Measurements from ENCODE around the gene DNAJC5G. TPM values are rescaled to one million over a fixed set of nuclear protein-coding genes. Genes with fewer than 3 reads are reported as not detected.

Gene DNAJC5G
- total RNA-seq, 1 donor from 2014 or later, result not detected

DNA sequence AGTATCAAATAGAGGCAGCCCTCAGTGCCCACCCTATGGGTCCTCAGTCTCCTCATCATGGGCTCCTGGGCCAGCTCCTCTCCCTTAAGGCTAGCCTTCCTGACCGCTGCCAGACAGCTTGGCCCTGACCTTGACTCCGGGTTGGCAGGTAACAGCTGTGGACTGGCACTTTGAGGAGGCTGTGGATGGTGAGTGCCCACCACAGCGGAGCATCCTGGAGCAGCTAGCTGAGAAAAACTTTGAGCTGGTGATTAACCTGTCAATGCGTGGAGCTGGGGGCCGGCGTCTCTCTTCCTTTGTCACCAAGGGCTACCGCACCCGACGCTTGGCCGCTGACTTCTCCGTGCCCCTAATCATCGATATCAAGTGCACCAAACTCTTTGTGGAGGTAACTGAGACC lies 39.1 kb upstream of the DNAJC5G start:
- Histone ChIP-seq H3K27me3 (no peaks in the 10 kb centered on the region), H3K36me3 (peaks cover 88 to 100% of the 10 kb centered on the region in 2 donors), H3K9me3 (no peaks in the 10 kb centered on the region), H3K4me1 (no peaks in the 10 kb centered on the region), H3K4me3 (no peak overlapping the region), H3K27ac (no peak overlapping the region)
- TF ChIP-seq, protein P1, sequence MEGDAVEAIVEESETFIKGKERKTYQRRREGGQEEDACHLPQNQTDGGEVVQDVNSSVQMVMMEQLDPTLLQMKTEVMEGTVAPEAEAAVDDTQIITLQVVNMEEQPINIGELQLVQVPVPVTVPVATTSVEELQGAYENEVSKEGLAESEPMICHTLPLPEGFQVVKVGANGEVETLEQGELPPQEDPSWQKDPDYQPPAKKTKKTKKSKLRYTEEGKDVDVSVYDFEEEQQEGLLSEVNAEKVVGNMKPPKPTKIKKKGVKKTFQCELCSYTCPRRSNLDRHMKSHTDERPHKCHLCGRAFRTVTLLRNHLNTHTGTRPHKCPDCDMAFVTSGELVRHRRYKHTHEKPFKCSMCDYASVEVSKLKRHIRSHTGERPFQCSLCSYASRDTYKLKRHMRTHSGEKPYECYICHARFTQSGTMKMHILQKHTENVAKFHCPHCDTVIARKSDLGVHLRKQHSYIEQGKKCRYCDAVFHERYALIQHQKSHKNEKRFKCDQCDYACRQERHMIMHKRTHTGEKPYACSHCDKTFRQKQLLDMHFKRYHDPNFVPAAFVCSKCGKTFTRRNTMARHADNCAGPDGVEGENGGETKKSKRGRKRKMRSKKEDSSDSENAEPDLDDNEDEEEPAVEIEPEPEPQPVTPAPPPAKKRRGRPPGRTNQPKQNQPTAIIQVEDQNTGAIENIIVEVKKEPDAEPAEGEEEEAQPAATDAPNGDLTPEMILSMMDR (IDR thresholded peaks at IDR 0.05), result no peak
- intact Hi-C loops (cut with DNase I), result no loop called here
- DNase-seq (ENCODE audit: low spot score in 2 of 2), result no peak

DNA sequence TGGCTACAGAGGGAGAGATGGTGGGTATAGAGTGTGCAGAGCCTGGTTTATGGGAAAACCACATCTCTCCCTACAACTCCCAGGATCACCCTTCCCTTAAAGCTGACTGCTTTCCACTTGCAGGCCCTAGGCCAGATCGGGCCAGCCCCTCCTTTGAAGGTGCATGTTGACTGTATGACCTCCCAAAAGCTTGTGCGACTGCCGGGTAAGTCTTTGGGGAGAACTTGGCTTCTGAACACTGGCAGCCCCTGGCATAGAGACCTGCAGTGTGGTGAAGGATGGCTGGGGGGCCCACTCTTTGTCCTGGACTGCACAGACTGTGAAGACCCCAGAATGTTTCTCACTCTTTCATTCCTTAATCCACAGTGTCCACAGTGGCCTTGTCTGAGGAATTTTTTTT lies 38.6 kb upstream of the DNAJC5G start:
- Histone ChIP-seq H3K9me3 (no peaks in the 10 kb centered on the region), H3K27ac (no peak overlapping the region), H3K4me1 (no peaks in the 10 kb centered on the region), H3K27me3 (no peaks in the 10 kb centered on the region), H3K36me3 (peaks cover 91 to 100% of the 10 kb centered on the region in 2 donors), H3K4me3 (no peak overlapping the region)
- no peak for DNase-seq (ENCODE audit: low spot score in 2 of 2)
- intact Hi-C loops (cut with DNase I), result no loop called here
- TF ChIP-seq, protein P1 (IDR thresholded peaks at IDR 0.05), result no peak

DNA sequence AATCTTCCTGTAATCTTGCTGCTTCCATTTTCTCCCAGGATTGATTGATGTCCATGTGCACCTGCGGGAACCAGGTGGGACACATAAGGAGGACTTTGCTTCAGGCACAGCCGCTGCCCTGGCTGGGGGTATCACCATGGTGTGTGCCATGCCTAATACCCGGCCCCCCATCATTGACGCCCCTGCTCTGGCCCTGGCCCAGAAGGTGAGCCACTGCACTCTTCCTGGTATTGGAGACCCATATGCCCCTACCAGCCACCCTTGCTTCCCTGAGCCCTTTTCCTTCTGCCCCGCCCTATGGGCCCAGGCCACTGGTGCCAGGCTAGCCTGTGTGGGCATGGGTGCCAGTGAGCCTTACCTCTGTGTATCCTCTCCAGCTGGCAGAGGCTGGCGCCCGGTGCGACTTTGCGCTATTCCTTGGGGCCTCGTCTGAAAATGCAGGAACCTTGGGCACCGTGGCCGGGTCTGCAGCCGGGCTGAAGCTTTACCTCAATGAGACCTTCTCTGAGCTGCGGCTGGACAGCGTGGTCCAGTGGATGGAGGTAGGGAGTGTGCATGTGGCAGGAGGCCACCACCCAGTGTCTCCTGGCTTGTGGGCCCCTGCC lies 37.8 kb upstream of the DNAJC5G start:
- TF ChIP-seq, protein P1 (IDR thresholded peaks at IDR 0.05), result no peak
- Histone ChIP-seq H3K9me3 (no peaks in the 10 kb centered on the region), H3K4me3 (no peak overlapping the region), H3K36me3 (peaks cover 91 to 100% of the 10 kb centered on the region in 2 donors), H3K4me1 (no peaks in the 10 kb centered on the region), H3K27ac (no peak overlapping the region), H3K27me3 (no peaks in the 10 kb centered on the region)
- intact Hi-C loops (cut with DNase I), result no loop called here
- no peak for DNase-seq (ENCODE audit: low spot score in 2 of 2)

DNA sequence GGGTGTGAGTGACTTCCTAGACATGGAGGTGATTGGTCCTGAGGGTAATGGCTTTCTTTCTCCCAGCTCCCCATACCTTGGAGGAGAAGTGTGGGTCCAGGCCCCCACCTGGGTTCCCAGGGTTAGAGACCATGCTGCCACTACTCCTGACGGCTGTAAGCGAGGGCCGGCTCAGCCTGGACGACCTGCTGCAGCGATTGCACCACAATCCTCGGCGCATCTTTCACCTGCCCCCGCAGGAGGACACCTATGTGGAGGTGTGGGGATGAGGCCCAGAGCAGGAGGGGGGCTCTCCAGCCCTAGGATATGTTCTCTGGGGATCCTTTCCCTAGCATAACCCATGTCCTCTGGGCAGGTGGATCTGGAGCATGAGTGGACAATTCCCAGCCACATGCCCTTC lies 36.3 kb upstream of the DNAJC5G start:
- TF ChIP-seq, protein P1 (IDR thresholded peaks at IDR 0.05), result no peak
- Histone ChIP-seq H3K36me3 (peaks cover 92 to 100% of the 10 kb centered on the region in 2 donors), H3K4me1 (no peaks in the 10 kb centered on the region), H3K4me3 (no peak overlapping the region), H3K27me3 (no peaks in the 10 kb centered on the region), H3K27ac (no peak overlapping the region), H3K9me3 (no peaks in the 10 kb centered on the region)
- no peak for DNase-seq (ENCODE audit: low spot score in 2 of 2)
- intact Hi-C loops (cut with DNase I), result no loop called here

DNA sequence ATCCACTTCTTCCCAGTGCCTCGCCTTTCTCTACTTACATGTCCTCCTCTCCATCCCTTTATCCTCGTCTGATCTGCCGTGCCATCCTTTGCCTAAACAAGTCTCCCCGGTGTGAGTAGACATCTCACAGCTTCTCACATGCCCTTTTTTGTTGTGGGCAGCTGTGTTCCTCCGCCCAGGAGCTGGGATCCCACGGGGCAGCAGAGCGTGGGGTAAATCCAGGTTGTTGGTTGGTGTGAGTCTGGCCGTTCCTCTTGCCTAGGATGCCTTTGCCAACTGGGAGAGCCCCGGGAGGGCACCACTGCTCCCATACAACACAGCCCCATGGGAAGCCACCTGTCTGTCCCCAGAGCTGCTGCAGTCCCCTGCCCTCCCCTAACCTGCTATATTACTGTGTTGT lies 34.8 kb upstream of the DNAJC5G start:
- intact Hi-C loops (cut with DNase I), result no loop called here
- peaks cover 79 to 89% of the 10 kb centered on the region in 2 donors for H3K36me3 ChIP-seq
- DNase-seq (ENCODE audit: low spot score in 2 of 2), result no peak
- H3K9me3 ChIP-seq, result no peaks in the 10 kb centered on the region
- no peak overlapping the region for H3K27ac ChIP-seq
- TF ChIP-seq, protein P1 (IDR thresholded peaks at IDR 0.05), result no peak
- H3K4me1 ChIP-seq, result no peaks in the 10 kb centered on the region
- H3K27me3 ChIP-seq, result no peaks in the 10 kb centered on the region
- no peak overlapping the region for H3K4me3 ChIP-seq
